Choroid plexus epithelial cell (primary cell): Measurements from ENCODE around the gene CACNA1D.

Experiments
- DNase-seq: peaks from one replicate; pipeline ENCODE4 v3.0.0-alpha.2; 2010; ENCODE audit warnings: low read depth
- H3K4me3 ChIP-seq: 2 replicates; pipeline ENCODE4 v1.5.1; 2011; ENCODE audit warnings: low read depth, mild to moderate bottlenecking, control low read depth, low read length, moderate library complexity
- TF ChIP-seq, protein P1 (sequence below): conservative IDR thresholded peaks from 2 replicates; pipeline ENCODE4 v1.5.1; 2011; ENCODE audit warnings: low read depth, mild to moderate bottlenecking, control low read depth, inconsistent platforms, low read length, moderate library complexity

Gene CACNA1D

DNA sequence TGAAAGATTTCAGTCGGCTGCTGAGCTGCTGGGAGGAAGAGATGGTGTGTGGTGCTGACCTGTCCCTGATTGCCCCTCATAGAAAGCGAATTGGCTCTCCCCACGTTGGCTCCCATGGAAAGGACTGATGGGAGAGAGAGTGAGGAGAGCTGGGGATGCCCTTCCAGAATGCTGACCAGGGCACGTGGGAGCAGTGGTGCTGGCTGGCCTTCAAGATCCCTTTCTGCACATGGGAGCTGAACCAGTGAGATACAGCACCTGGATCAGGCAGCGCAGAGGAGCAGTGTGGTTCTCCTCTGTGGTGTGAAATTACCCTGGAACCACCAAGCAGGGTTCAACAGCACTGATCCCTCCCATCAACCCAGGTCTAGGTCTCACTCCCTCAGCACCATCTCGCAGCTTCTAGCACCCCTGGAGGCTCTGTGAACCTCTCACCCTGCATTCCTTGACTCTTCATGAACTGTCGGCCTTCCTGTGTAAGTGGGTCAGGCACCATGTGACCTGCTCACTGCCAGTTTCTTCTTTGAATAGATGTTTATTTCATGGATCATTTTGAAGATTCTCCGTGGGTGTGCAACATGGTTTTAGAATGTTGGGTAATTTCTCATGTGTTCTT is 55.7 kb downstream of the CACNA1D start:
- no peak for DNase-seq
- no peak overlapping the region for H3K4me3 ChIP-seq
- TF ChIP-seq, protein P1, sequence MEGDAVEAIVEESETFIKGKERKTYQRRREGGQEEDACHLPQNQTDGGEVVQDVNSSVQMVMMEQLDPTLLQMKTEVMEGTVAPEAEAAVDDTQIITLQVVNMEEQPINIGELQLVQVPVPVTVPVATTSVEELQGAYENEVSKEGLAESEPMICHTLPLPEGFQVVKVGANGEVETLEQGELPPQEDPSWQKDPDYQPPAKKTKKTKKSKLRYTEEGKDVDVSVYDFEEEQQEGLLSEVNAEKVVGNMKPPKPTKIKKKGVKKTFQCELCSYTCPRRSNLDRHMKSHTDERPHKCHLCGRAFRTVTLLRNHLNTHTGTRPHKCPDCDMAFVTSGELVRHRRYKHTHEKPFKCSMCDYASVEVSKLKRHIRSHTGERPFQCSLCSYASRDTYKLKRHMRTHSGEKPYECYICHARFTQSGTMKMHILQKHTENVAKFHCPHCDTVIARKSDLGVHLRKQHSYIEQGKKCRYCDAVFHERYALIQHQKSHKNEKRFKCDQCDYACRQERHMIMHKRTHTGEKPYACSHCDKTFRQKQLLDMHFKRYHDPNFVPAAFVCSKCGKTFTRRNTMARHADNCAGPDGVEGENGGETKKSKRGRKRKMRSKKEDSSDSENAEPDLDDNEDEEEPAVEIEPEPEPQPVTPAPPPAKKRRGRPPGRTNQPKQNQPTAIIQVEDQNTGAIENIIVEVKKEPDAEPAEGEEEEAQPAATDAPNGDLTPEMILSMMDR, result no peak

DNA sequence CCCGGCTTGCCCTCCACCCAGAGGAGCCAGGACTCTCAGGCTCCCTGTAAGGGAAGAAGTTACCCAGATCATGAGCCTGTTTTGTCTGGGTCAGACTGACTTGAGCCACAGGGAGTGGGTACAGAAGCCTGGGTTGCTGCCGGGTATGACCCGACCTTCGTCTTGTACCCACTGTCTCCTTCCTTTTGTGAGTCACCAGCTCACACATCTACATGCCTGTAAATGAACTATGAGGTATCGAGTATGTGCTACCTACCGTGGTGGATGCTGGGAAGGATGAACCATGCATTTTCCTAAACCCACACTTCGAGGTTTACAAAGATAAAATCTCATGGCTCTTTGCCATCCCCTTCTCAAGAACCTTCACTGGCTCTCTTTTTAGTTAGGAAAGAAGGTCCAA is 56.9 kb downstream of the CACNA1D start:
- no peak for DNase-seq
- TF ChIP-seq, protein P1, result no peak
- H3K4me3 ChIP-seq, result no peak overlapping the region

DNA sequence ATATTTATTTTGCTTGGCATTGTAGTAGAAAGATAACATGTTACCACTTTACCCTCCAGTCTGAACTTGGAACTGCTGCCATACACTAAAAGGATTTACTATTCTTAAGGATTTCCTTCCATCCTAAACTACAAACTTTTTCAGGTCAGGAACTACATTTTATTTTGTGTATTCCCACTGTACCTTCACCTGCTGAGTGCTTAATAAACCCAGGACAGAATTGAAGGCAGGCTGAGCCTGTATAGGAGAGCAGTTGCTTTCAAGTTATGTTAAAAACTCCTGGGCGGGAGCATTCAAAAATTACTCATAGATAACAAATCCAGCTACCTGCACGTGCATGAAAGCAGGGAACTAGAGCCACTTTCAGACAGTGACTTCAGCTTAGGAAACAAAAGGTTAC is 58.3 kb downstream of the CACNA1D start:
- TF ChIP-seq, protein P1, result no peak
- no peak for DNase-seq
- H3K4me3 ChIP-seq, result no peak overlapping the region

DNA sequence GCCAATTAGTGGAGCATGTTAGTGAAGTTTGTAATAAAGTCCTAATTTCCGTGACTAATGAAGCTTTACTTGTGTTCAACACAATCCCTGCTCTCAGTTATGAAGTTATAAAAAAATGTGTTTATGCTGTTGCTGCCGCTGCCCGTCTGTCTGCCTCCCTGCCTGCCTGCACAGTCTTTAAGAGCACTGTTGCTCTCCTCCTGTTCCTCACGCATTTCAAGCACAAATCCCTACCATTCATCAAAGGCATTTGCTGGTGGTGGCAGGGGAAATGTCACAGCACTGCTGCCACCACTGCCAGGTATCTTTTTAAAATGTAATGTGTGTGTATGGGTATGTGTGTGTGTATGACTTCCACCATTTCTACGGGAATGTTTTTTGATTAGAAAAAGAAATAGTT is 58.8 kb downstream of the CACNA1D start:
- DNase-seq, result no peak
- H3K4me3 ChIP-seq, result no peak overlapping the region
- TF ChIP-seq, protein P1, result no peak

DNA sequence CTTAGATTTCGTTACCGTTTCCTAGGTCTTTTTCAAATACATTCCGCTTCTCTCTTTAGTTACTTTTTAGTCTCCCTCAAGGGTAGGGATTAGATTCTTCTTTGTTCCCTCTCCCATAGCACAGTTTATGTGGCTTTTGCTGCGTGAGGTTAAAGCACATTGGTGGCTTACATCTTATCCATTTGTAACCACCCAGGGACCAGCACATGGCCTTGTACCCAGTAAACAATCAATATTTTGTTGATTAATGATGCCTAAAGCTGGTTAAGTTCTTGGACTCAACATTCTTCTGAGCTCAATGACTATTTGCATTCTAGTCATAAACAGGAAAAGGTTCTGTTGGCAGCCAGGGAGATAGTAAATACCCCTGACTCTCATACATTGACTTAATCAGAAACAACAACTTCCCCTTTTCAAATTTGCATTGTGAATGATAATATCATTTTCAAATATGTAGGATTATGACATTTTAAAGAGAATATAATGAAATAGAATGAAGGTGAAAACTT is 60.2 kb downstream of the CACNA1D start:
- TF ChIP-seq, protein P1, result no peak
- no peak for DNase-seq
- H3K4me3 ChIP-seq, result no peak overlapping the region

DNA sequence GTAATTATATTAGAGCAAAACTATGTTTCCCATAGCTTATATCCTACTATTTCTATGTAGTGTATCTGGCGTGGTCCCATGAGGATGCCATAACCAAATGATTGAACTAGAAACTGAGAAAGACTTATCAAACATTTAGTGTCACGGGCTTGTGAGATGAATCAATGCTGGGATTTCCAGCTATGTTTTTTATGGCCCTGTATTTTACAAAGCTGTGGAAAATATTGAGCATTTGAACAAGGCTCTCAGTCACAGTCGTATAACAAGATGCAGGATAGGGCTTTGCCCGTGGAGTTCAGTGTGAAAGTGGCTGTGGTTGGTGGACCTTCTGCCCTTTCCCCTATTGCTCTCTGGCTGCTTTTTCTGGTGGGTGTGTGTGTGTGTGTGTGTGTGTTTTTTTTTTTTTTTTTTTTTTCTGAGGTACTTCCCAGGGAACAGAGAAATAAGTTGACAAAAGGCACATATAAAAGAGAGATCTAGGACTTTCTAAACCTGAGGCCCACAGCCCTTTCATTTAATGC is 60.7 kb downstream of the CACNA1D start:
- TF ChIP-seq, protein P1, result no peak
- DNase-seq, result no peak
- no peak overlapping the region for H3K4me3 ChIP-seq
